ENCODE measurements around the gene ELMO3.

DNA sequence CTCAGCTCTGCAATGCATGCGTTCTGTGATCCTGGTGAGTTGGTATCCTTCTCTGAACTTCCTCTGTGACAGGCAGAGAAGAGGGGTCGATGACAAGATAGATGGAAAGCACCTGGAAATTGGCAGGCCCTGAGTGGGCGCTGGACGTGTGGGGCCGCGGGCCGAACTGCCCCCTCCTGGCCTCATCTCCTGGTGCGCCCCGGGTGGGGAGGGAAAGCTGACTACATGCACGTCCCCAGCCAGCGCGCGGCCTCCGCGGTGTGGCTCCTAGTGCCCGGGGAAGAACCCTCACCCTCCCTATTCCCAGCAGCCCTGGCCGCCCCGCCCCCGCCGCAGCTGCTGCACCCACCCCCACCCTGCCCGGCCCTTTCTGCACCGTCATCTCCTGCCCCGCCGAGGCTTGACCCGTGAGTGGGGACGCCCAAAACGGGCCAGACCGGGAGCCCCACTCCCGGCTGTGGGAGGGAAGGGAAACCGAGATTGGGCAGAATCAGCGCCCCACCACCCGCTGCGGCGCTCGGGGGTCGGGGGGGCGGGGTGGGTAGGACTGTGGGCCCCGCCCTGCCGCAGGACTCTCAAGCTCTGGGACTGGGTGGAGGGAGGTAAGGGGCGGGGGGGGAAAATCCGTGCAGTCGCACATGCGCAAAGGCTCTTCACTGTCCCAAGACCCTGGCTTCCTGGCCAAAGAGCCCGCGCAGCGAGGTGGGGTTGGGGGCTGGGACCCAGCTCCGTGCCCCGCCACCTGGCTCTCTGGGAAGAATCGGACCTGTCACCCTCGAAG, 28.6 kb upstream of the ELMO3 start, which contains the start of gene NOL3:
- no peak for TF ChIP-seq JUN (IDR thresholded peaks at IDR 0.05; ENCODE audit: borderline replicate concordance, insufficient read depth, insufficient read length, low read depth)
- TF ChIP-seq, protein P1, sequence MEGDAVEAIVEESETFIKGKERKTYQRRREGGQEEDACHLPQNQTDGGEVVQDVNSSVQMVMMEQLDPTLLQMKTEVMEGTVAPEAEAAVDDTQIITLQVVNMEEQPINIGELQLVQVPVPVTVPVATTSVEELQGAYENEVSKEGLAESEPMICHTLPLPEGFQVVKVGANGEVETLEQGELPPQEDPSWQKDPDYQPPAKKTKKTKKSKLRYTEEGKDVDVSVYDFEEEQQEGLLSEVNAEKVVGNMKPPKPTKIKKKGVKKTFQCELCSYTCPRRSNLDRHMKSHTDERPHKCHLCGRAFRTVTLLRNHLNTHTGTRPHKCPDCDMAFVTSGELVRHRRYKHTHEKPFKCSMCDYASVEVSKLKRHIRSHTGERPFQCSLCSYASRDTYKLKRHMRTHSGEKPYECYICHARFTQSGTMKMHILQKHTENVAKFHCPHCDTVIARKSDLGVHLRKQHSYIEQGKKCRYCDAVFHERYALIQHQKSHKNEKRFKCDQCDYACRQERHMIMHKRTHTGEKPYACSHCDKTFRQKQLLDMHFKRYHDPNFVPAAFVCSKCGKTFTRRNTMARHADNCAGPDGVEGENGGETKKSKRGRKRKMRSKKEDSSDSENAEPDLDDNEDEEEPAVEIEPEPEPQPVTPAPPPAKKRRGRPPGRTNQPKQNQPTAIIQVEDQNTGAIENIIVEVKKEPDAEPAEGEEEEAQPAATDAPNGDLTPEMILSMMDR (IDR thresholded peaks at IDR 0.05; ENCODE audit: extremely low read depth in 1 of 2, insufficient read depth in 1 of 2, low read depth in 1 of 2, low read length in 2 of 2), result peak in 1 of 2 donors; percentile 6
- no peak for TF ChIP-seq MYC (IDR thresholded peaks at IDR 0.05; ENCODE audit: low read depth, low read length)
- no peak for TF ChIP-seq EZH2 (IDR thresholded peaks at IDR 0.05; ENCODE audit: borderline replicate concordance, low read depth, low read length, severe bottlenecking)
- peak; percentile 63 for TF ChIP-seq POLR2A (IDR thresholded peaks at IDR 0.05; ENCODE audit: low read depth, low read length)
- no peak for TF ChIP-seq FOS (IDR thresholded peaks at IDR 0.05; ENCODE audit: borderline replicate concordance, insufficient read depth, low read length)
- peak; percentile 47 for TF ChIP-seq POLR2AphosphoS5 (IDR thresholded peaks at IDR 0.05; ENCODE audit: insufficient read depth, low read depth, low read length)
- TF ChIP-seq, protein P2, sequence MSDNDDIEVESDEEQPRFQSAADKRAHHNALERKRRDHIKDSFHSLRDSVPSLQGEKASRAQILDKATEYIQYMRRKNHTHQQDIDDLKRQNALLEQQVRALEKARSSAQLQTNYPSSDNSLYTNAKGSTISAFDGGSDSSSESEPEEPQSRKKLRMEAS (IDR thresholded peaks at IDR 0.05; ENCODE audit: insufficient read depth, insufficient read length), result no peak

All from endothelial cell of umbilical vein (primary cell).